ENCODE measurements around the gene SUPT3H. TPM values are rescaled to one million over a fixed set of nuclear protein-coding genes. Genes with fewer than 3 reads are reported as not detected.

Gene SUPT3H
- polyA plus RNA-seq, 3 donors: 2.4 to 3.5 (median 2.5) TPM

GRCh38 chr6:44965708-44966107 lies 412.0 kb downstream of the SUPT3H start:
- no peaks in the 10 kb centered on the region for H3K27me3 ChIP-seq (ENCODE audit: control insufficient read depth in 2 of 2, insufficient read depth in 2 of 2, low read length in 2 of 2)
- no peak overlapping the region for H3K27ac ChIP-seq (ENCODE audit: low read depth in 1 of 2, low read length in 2 of 2)
- no peak overlapping the region for H3K4me3 Mint-ChIP-seq
- intact Hi-C loops (cut with micrococcal nuclease): no loop called here
- no peak overlapping the region for H3K9ac ChIP-seq (ENCODE audit: insufficient read depth, low read length, poor library complexity, severe bottlenecking)
- H3K27me3 Mint-ChIP-seq (ENCODE audit: low read depth in 3 of 3): peaks cover 0 to 2% (median 1%) of the 10 kb centered on the region in 3 donors
- H3K4me1 ChIP-seq (ENCODE audit: control insufficient read depth in 1 of 2, insufficient read depth in 2 of 2, low read length in 2 of 2): no peaks in the 10 kb centered on the region
- TF ChIP-seq CTCF (IDR thresholded peaks at IDR 0.05): no peak
- no peaks in the 10 kb centered on the region for H3K79me2 ChIP-seq (ENCODE audit: insufficient read depth, low read length)
- H3K4me2 ChIP-seq (replicated peaks; ENCODE audit: extremely low read depth, low read length, poor library complexity, severe bottlenecking): no peak overlapping the region
- H3K27ac Mint-ChIP-seq: no peak overlapping the region
- H3K9me3 ChIP-seq (replicated peaks in 1 of 2; ENCODE audit: control insufficient read depth in 1 of 2, insufficient read depth in 1 of 2, low read length in 2 of 2): no peaks in the 10 kb centered on the region
- no peaks in the 10 kb centered on the region for H3K36me3 ChIP-seq (replicated peaks in 1 of 2; ENCODE audit: control insufficient read depth in 1 of 2, insufficient read depth in 2 of 2, low read length in 2 of 2)
- no peak overlapping the region for H2AFZ ChIP-seq (ENCODE audit: insufficient read depth, low read depth, low read length, poor library complexity, severe bottlenecking)
- H3K9me3 Mint-ChIP-seq: peaks cover 0 to 3% (median 0%) of the 10 kb centered on the region in 7 donors
- no peaks in the 10 kb centered on the region for H3K4me1 Mint-ChIP-seq
- no peaks in the 10 kb centered on the region for H3K36me3 Mint-ChIP-seq
- no peaks in the 10 kb centered on the region for H4K20me1 ChIP-seq (ENCODE audit: insufficient read depth, low read length)
- no peak for DNase-seq
- H3K4me3 ChIP-seq (replicated peaks in 1 of 3; ENCODE audit: low read depth in 2 of 3, low read length in 3 of 3): no peak overlapping the region
- WGBS (ENCODE audit: insufficient coverage): no CpG with 5 or more reads among the region's 4 CpGs

GRCh38 chr6:44960898-44961297 lies 416.8 kb downstream of the SUPT3H start:
- Mint-ChIP-seq H3K9me3 (peaks cover 0 to 5% (median 3%) of the 10 kb centered on the region in 7 donors), H3K4me3 (no peak overlapping the region)

More at GRCh38 chr6:44960898-44961297, 416.8 kb downstream of the SUPT3H start:
- intact Hi-C loops (cut with micrococcal nuclease): no loop called here
- TF ChIP-seq CTCF (IDR thresholded peaks at IDR 0.05): no peak
- H3K27ac ChIP-seq (ENCODE audit: low read depth in 1 of 2, low read length in 2 of 2): no peak overlapping the region
- H3K9ac ChIP-seq (ENCODE audit: insufficient read depth, low read length, poor library complexity, severe bottlenecking): no peak overlapping the region
- no peaks in the 10 kb centered on the region for H4K20me1 ChIP-seq (ENCODE audit: insufficient read depth, low read length)
- Mint-ChIP-seq H3K4me1 (no peaks in the 10 kb centered on the region), H3K36me3 (no peaks in the 10 kb centered on the region), H3K27me3 (ENCODE audit: low read depth in 3 of 3) (peaks cover 0 to 1% (median 0%) of the 10 kb centered on the region in 3 donors), H3K27ac (no peak overlapping the region)
- peak in 1 of 3 donors; percentile 23 for DNase-seq
- H3K27me3 ChIP-seq (ENCODE audit: control insufficient read depth in 2 of 2, insufficient read depth in 2 of 2, low read length in 2 of 2): no peaks in the 10 kb centered on the region
- no peak overlapping the region for H3K4me2 ChIP-seq (replicated peaks; ENCODE audit: extremely low read depth, low read length, poor library complexity, severe bottlenecking)
- H3K9me3 ChIP-seq (replicated peaks in 1 of 2; ENCODE audit: control insufficient read depth in 1 of 2, insufficient read depth in 1 of 2, low read length in 2 of 2): peaks cover 0 to 3% of the 10 kb centered on the region in 2 donors
- no peak overlapping the region for H3K4me3 ChIP-seq (replicated peaks in 1 of 3; ENCODE audit: low read depth in 2 of 3, low read length in 3 of 3)
- H3K79me2 ChIP-seq (ENCODE audit: insufficient read depth, low read length): no peaks in the 10 kb centered on the region
- WGBS (ENCODE audit: insufficient coverage): no CpG with 5 or more reads among the region's 4 CpGs
- no peak overlapping the region for H2AFZ ChIP-seq (ENCODE audit: insufficient read depth, low read depth, low read length, poor library complexity, severe bottlenecking)
- H3K4me1 ChIP-seq (ENCODE audit: control insufficient read depth in 1 of 2, insufficient read depth in 2 of 2, low read length in 2 of 2): no peaks in the 10 kb centered on the region
- no peaks in the 10 kb centered on the region for H3K36me3 ChIP-seq (replicated peaks in 1 of 2; ENCODE audit: control insufficient read depth in 1 of 2, insufficient read depth in 2 of 2, low read length in 2 of 2)
